ENCODE results near the gene ARID2. TPM values are rescaled to one million over a fixed set of nuclear protein-coding genes. Genes with fewer than 3 reads are reported as not detected.

ARID2 gene
- total and polyA plus RNA-seq, 9 of the 15 experiments (the other 6 are each of a cell fraction or from before 2014, with no cell fraction given) = 13.4 to 41.6 (median 29.4) TPM

DNA sequence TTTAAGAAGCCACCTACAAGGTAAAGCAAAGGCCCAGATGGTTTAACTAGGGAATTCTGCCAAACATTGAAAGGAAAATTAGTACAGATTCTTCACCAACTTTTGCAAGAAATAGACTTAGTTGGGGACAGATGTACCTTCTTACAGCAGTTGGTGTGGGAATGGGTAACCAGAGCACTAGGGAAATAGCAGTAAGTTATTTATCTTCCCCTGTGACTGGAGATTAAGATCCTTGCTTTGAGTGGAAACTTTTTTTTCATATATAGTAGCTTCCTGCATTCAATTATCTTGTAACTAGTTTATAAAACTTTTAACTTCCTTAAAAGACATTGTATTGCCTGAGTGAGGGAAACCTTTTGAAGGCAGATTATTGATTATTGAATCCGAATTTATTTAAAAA is 44.2 kb downstream of the ARID2 start (continued):
- TF ChIP-seq GABPA (tag; conservative IDR thresholded peaks at IDR 0.05; ENCODE audit: low read depth) (0 out of 2 replicates have a peak, but pooled peaks have one; percentile 10), MCM2 (IDR thresholded peaks at IDR 0.05; ENCODE audit: low read depth) (no peak), PTBP1 (IDR thresholded peaks at IDR 0.05; ENCODE audit: low read depth, low read length) (no peak), ZNF384 (IDR thresholded peaks at IDR 0.05; ENCODE audit: low read depth, low read length) (no peak), MEIS2 (IDR thresholded peaks at IDR 0.05; ENCODE audit: partially characterized antibody) (peak; percentile 3), SREBF2 (CRISPR knock-in tag; IDR thresholded peaks at IDR 0.05) (no peak), ZBTB7A (IDR thresholded peaks at IDR 0.05; ENCODE audit: borderline replicate concordance, control insufficient read depth, low read depth, low read length) (no peak)

DNA sequence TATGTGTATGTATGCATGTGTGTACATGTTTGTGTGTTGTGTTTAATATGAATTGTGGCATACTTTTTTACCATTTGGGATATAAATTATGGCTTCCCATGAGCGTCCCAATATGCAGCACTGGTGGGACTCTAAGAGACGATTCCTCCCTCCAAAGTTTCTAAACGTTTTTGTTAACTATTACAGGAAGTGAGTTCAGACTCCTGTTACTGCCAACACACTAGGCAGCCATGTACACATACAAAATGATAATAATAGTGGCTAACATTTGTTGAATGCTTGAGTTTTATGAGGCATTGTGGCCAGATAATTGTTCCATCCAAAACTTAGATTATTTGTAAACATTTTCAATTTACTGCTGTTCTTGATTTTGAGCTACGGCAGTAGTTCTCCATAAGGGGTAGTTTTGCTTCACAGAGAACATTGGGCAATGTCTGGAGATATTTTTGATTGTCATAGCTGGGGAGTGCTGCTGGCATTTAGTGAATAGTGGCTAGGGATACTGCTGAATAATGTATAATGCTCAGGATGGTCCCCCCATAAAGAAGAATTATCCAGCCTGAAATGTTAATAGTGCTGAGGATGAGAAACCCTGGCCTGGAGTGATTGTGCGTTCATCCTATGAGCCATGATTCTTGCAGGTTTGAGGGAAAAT is 45.1 kb downstream of the ARID2 start:
- H3K79me2 ChIP-seq (ENCODE audit: control insufficient read depth, insufficient read depth, low read length) = peaks cover 69% of the 10 kb centered on the region
- peak; percentile 59 for ATAC-seq
- CTCF ChIA-PET (ENCODE audit: low intra/inter-chr PET ratio) = no interaction called here
- no peak overlapping the region for H3K9ac ChIP-seq (ENCODE audit: insufficient read depth in 1 of 2, low read depth in 2 of 2, low read length in 2 of 2)
- H2AFZ ChIP-seq (ENCODE audit: low read depth, low read length) = no peak overlapping the region
- H3K27ac ChIP-seq (ENCODE audit: extremely low read depth, low read depth, low read length) = peak overlapping the region; percentile 23; the same call in 1 of the 3 replicates
- no peaks in the 10 kb centered on the region for H3K9me1 ChIP-seq (ENCODE audit: control insufficient read depth, insufficient read depth, low read length)
- intact Hi-C loops (cut with micrococcal nuclease) = no loop called here
- H3K27me3 ChIP-seq (ENCODE audit: control insufficient read depth in 2 of 2, insufficient read depth in 2 of 2, low read length in 2 of 2) = no peaks in the 10 kb centered on the region
- BruUV-seq (replicated peaks) = no TSS peak
- H3K4me3 ChIP-seq = no peak overlapping the region
- no peaks in the 10 kb centered on the region for H3K9me3 ChIP-seq (replicated peaks; ENCODE audit: control insufficient read depth, insufficient read depth, low read depth, low read length)
- no peak overlapping the region for H3K4me2 ChIP-seq (ENCODE audit: insufficient read depth, low read length)
- no peak for DNase-seq (ENCODE audit: extremely low read depth in 1 of 4, low spot score in 3 of 4)
- TF ChIP-seq, protein P1, sequence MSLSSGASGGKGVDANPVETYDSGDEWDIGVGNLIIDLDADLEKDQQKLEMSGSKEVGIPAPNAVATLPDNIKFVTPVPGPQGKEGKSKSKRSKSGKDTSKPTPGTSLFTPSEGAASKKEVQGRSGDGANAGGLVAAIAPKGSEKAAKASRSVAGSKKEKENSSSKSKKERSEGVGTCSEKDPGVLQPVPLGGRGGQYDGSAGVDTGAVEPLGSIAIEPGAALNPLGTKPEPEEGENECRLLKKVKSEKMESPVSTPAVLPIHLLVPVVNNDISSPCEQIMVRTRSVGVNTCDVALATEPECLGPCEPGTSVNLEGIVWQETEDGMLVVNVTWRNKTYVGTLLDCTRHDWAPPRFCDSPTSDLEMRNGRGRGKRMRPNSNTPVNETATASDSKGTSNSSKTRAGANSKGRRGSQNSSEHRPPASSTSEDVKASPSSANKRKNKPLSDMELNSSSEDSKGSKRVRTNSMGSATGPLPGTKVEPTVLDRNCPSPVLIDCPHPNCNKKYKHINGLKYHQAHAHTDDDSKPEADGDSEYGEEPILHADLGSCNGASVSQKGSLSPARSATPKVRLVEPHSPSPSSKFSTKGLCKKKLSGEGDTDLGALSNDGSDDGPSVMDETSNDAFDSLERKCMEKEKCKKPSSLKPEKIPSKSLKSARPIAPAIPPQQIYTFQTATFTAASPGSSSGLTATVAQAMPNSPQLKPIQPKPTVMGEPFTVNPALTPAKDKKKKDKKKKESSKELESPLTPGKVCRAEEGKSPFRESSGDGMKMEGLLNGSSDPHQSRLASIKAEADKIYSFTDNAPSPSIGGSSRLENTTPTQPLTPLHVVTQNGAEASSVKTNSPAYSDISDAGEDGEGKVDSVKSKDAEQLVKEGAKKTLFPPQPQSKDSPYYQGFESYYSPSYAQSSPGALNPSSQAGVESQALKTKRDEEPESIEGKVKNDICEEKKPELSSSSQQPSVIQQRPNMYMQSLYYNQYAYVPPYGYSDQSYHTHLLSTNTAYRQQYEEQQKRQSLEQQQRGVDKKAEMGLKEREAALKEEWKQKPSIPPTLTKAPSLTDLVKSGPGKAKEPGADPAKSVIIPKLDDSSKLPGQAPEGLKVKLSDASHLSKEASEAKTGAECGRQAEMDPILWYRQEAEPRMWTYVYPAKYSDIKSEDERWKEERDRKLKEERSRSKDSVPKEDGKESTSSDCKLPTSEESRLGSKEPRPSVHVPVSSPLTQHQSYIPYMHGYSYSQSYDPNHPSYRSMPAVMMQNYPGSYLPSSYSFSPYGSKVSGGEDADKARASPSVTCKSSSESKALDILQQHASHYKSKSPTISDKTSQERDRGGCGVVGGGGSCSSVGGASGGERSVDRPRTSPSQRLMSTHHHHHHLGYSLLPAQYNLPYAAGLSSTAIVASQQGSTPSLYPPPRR (CRISPR knock-in tag; IDR thresholded peaks at IDR 0.05; ENCODE audit: borderline replicate concordance) = no peak
- TF ChIP-seq YY1 (IDR thresholded peaks at IDR 0.05; ENCODE audit: borderline replicate concordance in 1 of 3, control insufficient read depth in 1 of 3, extremely low read depth in 1 of 3, insufficient read depth in 3 of 3, insufficient read length in 1 of 3, insufficient replicate concordance in 2 of 3, low read depth in 1 of 3, low read length in 2 of 3) (no peak), KLF10 (CRISPR knock-in tag; IDR thresholded peaks at IDR 0.05) (no peak), FOXA1 (IDR thresholded peaks at IDR 0.05; ENCODE audit: borderline replicate concordance) (no peak), SREBF1 (IDR thresholded peaks at IDR 0.05; ENCODE audit: borderline replicate concordance, low read depth, low read length) (no peak)
- TF ChIP-seq, protein P2, sequence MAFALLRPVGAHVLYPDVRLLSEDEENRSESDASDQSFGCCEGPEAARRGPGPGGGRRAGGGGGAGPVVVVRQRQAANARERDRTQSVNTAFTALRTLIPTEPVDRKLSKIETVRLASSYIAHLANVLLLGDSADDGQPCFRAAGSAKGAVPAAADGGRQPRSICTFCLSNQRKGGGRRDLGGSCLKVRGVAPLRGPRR (CRISPR knock-in tag; IDR thresholded peaks at IDR 0.05) = no peak
- TF ChIP-seq, protein P3, sequence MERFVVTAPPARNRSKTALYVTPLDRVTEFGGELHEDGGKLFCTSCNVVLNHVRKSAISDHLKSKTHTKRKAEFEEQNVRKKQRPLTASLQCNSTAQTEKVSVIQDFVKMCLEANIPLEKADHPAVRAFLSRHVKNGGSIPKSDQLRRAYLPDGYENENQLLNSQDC (CRISPR knock-in tag; IDR thresholded peaks at IDR 0.05) = no peak
- POLR2A ChIA-PET = interaction anchor here (1.0 to 1.5 kb wide), 3 partner anchors 12 to 23 kb away, joined by 3 to 6 read pairs (median 4); no protein-coding TSS in a partner anchor
- H4K20me1 ChIP-seq (replicated peaks; ENCODE audit: control insufficient read depth, insufficient read depth, low read length) = no peaks in the 10 kb centered on the region; the same call in 1 of the 2 replicates
- H3K36me3 ChIP-seq (ENCODE audit: control insufficient read depth, insufficient read depth, low read length) = no peaks in the 10 kb centered on the region
- H3K4me1 ChIP-seq (replicated peaks in 1 of 2; ENCODE audit: control insufficient read depth in 2 of 2, insufficient read depth in 2 of 2, low read length in 2 of 2) = no peaks in the 10 kb centered on the region; a peak in 2 of 5 replicates
- 39% methylated on average over 5 of the region's 5 CpGs for WGBS (ENCODE audit: insufficient coverage, low coverage, missing lambda C conversion rate)
- in situ Hi-C loops (cut with MboI) = no loop called here
- peak; percentile 23 for FAIRE-seq
